Loucy (cell line): ENCODE results near the gene RAPH1.

Experiments
- H2AFZ ChIP-seq: fragments of 200-600 bp; sonication (generic); 2 replicates; pipeline ENCODE4 v1.6.0; 2016; ENCODE audit warnings: antibody characterized with exemption, mild to moderate bottlenecking, low read length, moderate library complexity
- H3F3A ChIP-seq: fragments of 200-600 bp; 2 replicates; pipeline ENCODE4 v1.6.0; 2016; ENCODE audit warnings: antibody characterized with exemption, low read depth, mild to moderate bottlenecking
- H3K27me3 ChIP-seq: fragments of 200-600 bp; sonication (generic); 2 replicates; pipeline ENCODE4 v1.6.1; 2014; ENCODE audit warnings: low read length, mild to moderate bottlenecking; ENCODE audit not compliant: insufficient read depth, poor library complexity, severe bottlenecking
- H3K36me3 ChIP-seq: fragments of 200-600 bp; sonication (generic); 2 replicates; pipeline ENCODE4 v1.6.1; 2016; ENCODE audit warnings: low read length; ENCODE audit not compliant: insufficient read depth
- H3K4me1 ChIP-seq: fragments of 200-600 bp; sonication (generic); 2 replicates; pipeline ENCODE4 v1.5.1; 2014; ENCODE audit warnings: low read length, mild to moderate bottlenecking; ENCODE audit not compliant: insufficient read depth, poor library complexity, severe bottlenecking
- H3K4me2 ChIP-seq: fragments of 200-600 bp; sonication (generic); 2 replicates; pipeline ENCODE4 v1.6.0; 2014; ENCODE audit warnings: antibody characterized with exemption, low read length, low read depth, mild to moderate bottlenecking; ENCODE audit not compliant: poor library complexity, severe bottlenecking
- H3K4me3 ChIP-seq: fragments of 200-600 bp; sonication (generic); 2 replicates; pipeline ENCODE4 v1.5.1; 2014; ENCODE audit warnings: low read length, mild to moderate bottlenecking, mixed read lengths; ENCODE audit not compliant: poor library complexity, severe bottlenecking
- H3K79me2 ChIP-seq: fragments of 200-600 bp; sonication (generic); 2 replicates; pipeline ENCODE4 v1.6.1; 2014; ENCODE audit warnings: low read length; ENCODE audit not compliant: insufficient read depth
- H3K9ac ChIP-seq: fragments of 200-600 bp; sonication (generic); 2 replicates; pipeline ENCODE4 v1.6.0; 2014; ENCODE audit warnings: mild to moderate bottlenecking, low read depth, low read length, moderate library complexity; ENCODE audit not compliant: poor library complexity, severe bottlenecking
- H3K9me2 ChIP-seq: fragments of 200-600 bp; sonication (generic); replicated peaks from 2 replicates; pipeline ENCODE4 v1.6.1; 2016; ENCODE audit warnings: low read depth, low read length, mixed read lengths
- H3K9me3 ChIP-seq: fragments of 200-600 bp; sonication (generic); 2 replicates; pipeline ENCODE4 v1.6.1; 2014; ENCODE audit warnings: mild to moderate bottlenecking, antibody characterized with exemption, low read length, low read depth; ENCODE audit not compliant: insufficient read depth
- H4K20me1 ChIP-seq: fragments of 200-600 bp; sonication (generic); 2 replicates; pipeline ENCODE4 v1.6.0; 2014; ENCODE audit warnings: antibody characterized with exemption, low read length, mild to moderate bottlenecking; ENCODE audit not compliant: insufficient read depth, poor library complexity, severe bottlenecking
- CTCF ChIP-seq: fragments of 200-600 bp; sonication (generic); conservative IDR thresholded peaks from 2 replicates; pipeline ENCODE4 v1.5.1; 2014; ENCODE audit warnings: mild to moderate bottlenecking, antibody characterized with exemption, low read length
- EZH2phosphoT487 ChIP-seq: fragments of 200-600 bp; IDR thresholded peaks from 2 replicates; pipeline ENCODE4 v1.6.1; 2018; ENCODE audit warnings: antibody characterized with exemption, mild to moderate bottlenecking, moderate library complexity, borderline replicate concordance

Gene RAPH1

DNA sequence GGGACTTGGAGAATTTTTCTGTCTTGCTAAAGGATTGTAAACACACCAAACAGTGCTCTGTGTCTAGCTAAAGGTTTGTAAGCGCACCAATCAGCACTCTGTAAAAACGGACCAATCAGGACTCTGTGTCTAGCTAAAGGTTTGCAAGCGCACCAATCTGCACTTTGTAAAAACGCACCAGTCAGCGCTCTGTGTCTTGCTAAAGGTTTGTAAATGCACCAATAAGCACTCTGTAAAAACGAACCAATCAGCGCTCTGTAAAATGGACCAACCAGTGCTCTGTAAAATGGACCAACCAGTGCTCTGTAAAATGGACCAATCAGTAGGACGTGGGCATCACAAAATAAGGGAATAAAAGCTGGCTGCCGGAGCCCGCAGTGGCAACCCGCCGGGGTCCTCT, 190.4 kb downstream of the RAPH1 start:
- Histone ChIP-seq H3K4me3 (no peak overlapping the region), H3K4me1 (no peaks in the 10 kb centered on the region), H2AFZ (no peak overlapping the region), H3K9ac (no peak overlapping the region), H3K36me3 (peaks cover 14% of the 10 kb centered on the region; the same call in 1 of the 2 replicates), H3F3A (no peaks in the 10 kb centered on the region), H3K4me2 (no peak overlapping the region), H4K20me1 (peaks cover 8% of the 10 kb centered on the region), H3K27me3 (no peaks in the 10 kb centered on the region), H3K9me3 (no peaks in the 10 kb centered on the region), H3K9me2 (no peaks in the 10 kb centered on the region), H3K79me2 (peaks cover 35% of the 10 kb centered on the region; the same call in 1 of the 2 replicates)
- TF ChIP-seq CTCF (no peak), EZH2phosphoT487 (no peak)
